DLD1 (cell line): ENCODE data around the gene PHETA2.

Experiments
- in situ Hi-C: cut with HindIII; loops from 2 replicates; pipeline ENCODE4 v1.10.0; 2017; ENCODE audit warnings: low sequenced_read_pairs

Gene PHETA2

GRCh38 chr22:42074132-42074811 is at the start of gene PHETA2:
Gene PHETA2, plus strand, starts transcription at chr22:42074248. Its CDS starts 3,046 bp downstream, at chr22:42077294.
- in situ Hi-C loops, result no loop called here

- in situ Hi-C loops, result no loop called here
Observed at GRCh38 chr22:42025421-42025820, 48.6 kb upstream of the PHETA2 start.

GRCh38 chr22:42026705-42027104 is 47.3 kb upstream of the PHETA2 start:
- in situ Hi-C loops, result no loop called here

- in situ Hi-C loops, result no loop called here
Observed at GRCh38 chr22:42033263-42034181, 40.5 kb upstream of the PHETA2 start.

GRCh38 chr22:42035256-42035655 is 38.8 kb upstream of the PHETA2 start:
- in situ Hi-C loops, result no loop called here

GRCh38 chr22:42039271-42039670 is 34.8 kb upstream of the PHETA2 start:
- in situ Hi-C loops, result no loop called here

- in situ Hi-C loops, result no loop called here
Observed at GRCh38 chr22:42041784-42042183, 32.3 kb upstream of the PHETA2 start.

- in situ Hi-C loops, result no loop called here
Observed at GRCh38 chr22:42050641-42051180, 23.3 kb upstream of the PHETA2 start.

- in situ Hi-C loops, result no loop called here
Observed at GRCh38 chr22:42052765-42053164, 21.3 kb upstream of the PHETA2 start.

GRCh38 chr22:42056757-42057511 is 17.1 kb upstream of the PHETA2 start:
- in situ Hi-C loops, result no loop called here

- in situ Hi-C loops, result no loop called here
Observed at GRCh38 chr22:42060489-42060888, 13.6 kb upstream of the PHETA2 start.

- in situ Hi-C loops, result no loop called here
Observed at GRCh38 chr22:42061041-42061440, 13.0 kb upstream of the PHETA2 start.

GRCh38 chr22:42062506-42063170 is 11.4 kb upstream of the PHETA2 start:
- in situ Hi-C loops, result no loop called here

- in situ Hi-C loops, result no loop called here
Observed at GRCh38 chr22:42064629-42065028, 9.4 kb upstream of the PHETA2 start.

- in situ Hi-C loops, result no loop called here
Observed at GRCh38 chr22:42065438-42066125, 8.5 kb upstream of the PHETA2 start.

- in situ Hi-C loops, result no loop called here
Observed at GRCh38 chr22:42066126-42066761, 7.8 kb upstream of the PHETA2 start.

- in situ Hi-C loops, result no loop called here
Observed at GRCh38 chr22:42066937-42067336, 7.1 kb upstream of the PHETA2 start.

- in situ Hi-C loops, result no loop called here
Observed at GRCh38 chr22:42067671-42068251, 6.3 kb upstream of the PHETA2 start.

- in situ Hi-C loops, result no loop called here
Observed at GRCh38 chr22:42068291-42068690, 5.8 kb upstream of the PHETA2 start.
